HepG2 (cell line): ENCODE results near the gene SLC25A1. TPM values are rescaled to one million over a fixed set of nuclear protein-coding genes. Genes with fewer than 3 reads are reported as not detected.

ENCODE experiments used
- TEAD3 ChIP-seq: optimal IDR thresholded peaks from 2 replicates; pipeline ENCODE3; 2016; ENCODE audit warnings: borderline replicate concordance
- polyA plus RNA-seq, 8 experiments: library from polyadenylated mRNA; depleted of rRNA in 3 of 8; stranded (reverse) in 7 of 8; unstranded in 1 of 8; fragments of >200 nt; fragmentation: Illumina TruSeq in 4 of 8; extraction: Trizol in 4 of 8; gene quantifications; 2 replicates each; pipeline versions ENCODE4 v1.2.1 to v1.2.3, GENCODE V29; 2011 to 2016; ENCODE audit warnings: low read depth in 4 of 8, missing spikeins in 1 of 8, mixed read lengths in 1 of 8; ENCODE audit not compliant: insufficient read depth in 1 of 8
- total RNA-seq, 5 experiments: library from RNA; depleted of rRNA; stranded (reverse); fragments of >200 nt; fragmentation: Illumina TruSeq; extraction: Trizol; gene quantifications; 2 replicates each; pipeline ENCODE4 v1.2.3, GENCODE V29; 2016; ENCODE audit warnings: low read depth in 1 of 5
- TF ChIP-seq, protein P1 (sequence below): sonication (generic); formaldehyde crosslinking; IDR thresholded peaks from 2 replicates; pipeline ENCODE4 v1.5.0; 2020; ENCODE audit warnings: mild to moderate bottlenecking, missing genetic modification reagents
- TF ChIP-seq, protein P2 (sequence below): sonication (generic); formaldehyde crosslinking; IDR thresholded peaks from 2 replicates; pipeline ENCODE4 v1.4.0; 2020; ENCODE audit warnings: missing genetic modification reagents, borderline replicate concordance
- TF ChIP-seq, protein P3 (sequence below), 2 experiments: sonication (generic) in 1 of 2; formaldehyde crosslinking in 1 of 2; IDR thresholded peaks; 2 replicates each; pipeline versions ENCODE4 v1.4.0 to v1.6.1; 2018 to 2020; ENCODE audit warnings: missing genetic modification reagents in 2 of 2, borderline replicate concordance in 1 of 2, low read depth in 1 of 2, mild to moderate bottlenecking in 1 of 2, missing biosample characterization in 1 of 2

SLC25A1 gene
- total and polyA plus RNA-seq, 2 of the 13 experiments (the other 11 are each of a cell fraction or from before 2014, with no cell fraction given): 49.4 to 161 TPM

DNA sequence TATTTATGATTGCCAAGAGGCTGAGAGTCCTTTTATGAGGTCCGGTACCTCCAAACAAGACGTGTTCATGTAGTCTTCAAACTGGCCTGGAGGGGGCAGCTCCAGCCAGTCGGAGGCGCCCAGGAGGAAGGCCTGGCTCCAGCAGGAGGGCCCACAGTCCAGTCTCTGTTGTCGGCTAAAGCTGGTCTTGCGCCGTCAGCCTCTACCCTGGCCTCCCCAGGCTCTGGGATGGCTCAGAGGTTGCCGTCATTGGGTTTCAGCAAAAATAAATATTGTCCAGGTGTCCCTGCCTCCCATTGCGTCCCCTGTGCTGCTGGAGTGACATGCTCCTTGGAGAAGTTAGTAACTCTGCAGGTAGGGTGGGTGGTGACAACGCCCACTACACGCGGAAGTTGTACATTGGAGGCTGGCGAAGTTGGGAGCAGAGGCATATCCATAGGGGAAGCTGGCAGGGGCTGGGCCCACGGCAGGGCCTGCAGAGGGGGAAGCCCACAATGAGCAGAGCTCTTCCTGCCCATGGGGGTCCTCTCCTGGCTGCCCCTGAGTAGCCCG is 1.0 kb upstream of the SLC25A1 start (continued):
- TF ChIP-seq, protein P1, sequence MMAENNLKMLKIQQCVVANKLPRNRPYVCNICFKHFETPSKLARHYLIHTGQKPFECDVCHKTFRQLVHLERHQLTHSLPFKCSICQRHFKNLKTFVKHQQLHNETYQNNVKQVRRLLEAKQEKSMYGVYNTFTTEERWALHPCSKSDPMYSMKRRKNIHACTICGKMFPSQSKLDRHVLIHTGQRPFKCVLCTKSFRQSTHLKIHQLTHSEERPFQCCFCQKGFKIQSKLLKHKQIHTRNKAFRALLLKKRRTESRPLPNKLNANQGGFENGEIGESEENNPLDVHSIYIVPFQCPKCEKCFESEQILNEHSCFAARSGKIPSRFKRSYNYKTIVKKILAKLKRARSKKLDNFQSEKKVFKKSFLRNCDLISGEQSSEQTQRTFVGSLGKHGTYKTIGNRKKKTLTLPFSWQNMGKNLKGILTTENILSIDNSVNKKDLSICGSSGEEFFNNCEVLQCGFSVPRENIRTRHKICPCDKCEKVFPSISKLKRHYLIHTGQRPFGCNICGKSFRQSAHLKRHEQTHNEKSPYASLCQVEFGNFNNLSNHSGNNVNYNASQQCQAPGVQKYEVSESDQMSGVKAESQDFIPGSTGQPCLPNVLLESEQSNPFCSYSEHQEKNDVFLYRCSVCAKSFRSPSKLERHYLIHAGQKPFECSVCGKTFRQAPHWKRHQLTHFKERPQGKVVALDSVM: peak; percentile 97
- peak; percentile 37 for TF ChIP-seq TEAD3 (CRISPR knock-in tag)
- TF ChIP-seq, protein P2, sequence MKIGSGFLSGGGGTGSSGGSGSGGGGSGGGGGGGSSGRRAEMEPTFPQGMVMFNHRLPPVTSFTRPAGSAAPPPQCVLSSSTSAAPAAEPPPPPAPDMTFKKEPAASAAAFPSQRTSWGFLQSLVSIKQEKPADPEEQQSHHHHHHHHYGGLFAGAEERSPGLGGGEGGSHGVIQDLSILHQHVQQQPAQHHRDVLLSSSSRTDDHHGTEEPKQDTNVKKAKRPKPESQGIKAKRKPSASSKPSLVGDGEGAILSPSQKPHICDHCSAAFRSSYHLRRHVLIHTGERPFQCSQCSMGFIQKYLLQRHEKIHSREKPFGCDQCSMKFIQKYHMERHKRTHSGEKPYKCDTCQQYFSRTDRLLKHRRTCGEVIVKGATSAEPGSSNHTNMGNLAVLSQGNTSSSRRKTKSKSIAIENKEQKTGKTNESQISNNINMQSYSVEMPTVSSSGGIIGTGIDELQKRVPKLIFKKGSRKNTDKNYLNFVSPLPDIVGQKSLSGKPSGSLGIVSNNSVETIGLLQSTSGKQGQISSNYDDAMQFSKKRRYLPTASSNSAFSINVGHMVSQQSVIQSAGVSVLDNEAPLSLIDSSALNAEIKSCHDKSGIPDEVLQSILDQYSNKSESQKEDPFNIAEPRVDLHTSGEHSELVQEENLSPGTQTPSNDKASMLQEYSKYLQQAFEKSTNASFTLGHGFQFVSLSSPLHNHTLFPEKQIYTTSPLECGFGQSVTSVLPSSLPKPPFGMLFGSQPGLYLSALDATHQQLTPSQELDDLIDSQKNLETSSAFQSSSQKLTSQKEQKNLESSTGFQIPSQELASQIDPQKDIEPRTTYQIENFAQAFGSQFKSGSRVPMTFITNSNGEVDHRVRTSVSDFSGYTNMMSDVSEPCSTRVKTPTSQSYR (CRISPR knock-in tag): peak; percentile 25; the same call in 1 of the 2 replicates
- TF ChIP-seq, protein P3, sequence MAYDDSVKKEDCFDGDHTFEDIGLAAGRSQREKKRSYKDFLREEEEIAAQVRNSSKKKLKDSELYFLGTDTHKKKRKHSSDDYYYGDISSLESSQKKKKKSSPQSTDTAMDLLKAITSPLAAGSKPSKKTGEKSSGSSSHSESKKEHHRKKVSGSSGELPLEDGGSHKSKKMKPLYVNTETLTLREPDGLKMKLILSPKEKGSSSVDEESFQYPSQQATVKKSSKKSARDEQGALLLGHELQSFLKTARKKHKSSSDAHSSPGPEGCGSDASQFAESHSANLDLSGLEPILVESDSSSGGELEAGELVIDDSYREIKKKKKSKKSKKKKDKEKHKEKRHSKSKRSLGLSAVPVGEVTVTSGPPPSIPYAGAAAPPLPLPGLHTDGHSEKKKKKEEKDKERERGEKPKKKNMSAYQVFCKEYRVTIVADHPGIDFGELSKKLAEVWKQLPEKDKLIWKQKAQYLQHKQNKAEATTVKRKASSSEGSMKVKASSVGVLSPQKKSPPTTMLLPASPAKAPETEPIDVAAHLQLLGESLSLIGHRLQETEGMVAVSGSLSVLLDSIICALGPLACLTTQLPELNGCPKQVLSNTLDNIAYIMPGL (CRISPR knock-in tag; IDR thresholded peaks at IDR 0.05; ENCODE audit: borderline replicate concordance in 1 of 2, low read depth in 1 of 2): peak in 1 of 2 experiments; percentile 63; a peak in 2 of 4 replicates
